GM12873 (cell line): ENCODE measurements around the gene RNF10.

ENCODE experiments used
- CTCF ChIP-seq: IDR thresholded peaks from 2 replicates; pipeline ENCODE4 v1.5.1; 2012; ENCODE audit warnings: low read depth, mild to moderate bottlenecking, moderate library complexity, low read length, control low read depth; ENCODE audit not compliant: insufficient read depth; ENCODE audit errors: missing control alignments

Gene RNF10

DNA sequence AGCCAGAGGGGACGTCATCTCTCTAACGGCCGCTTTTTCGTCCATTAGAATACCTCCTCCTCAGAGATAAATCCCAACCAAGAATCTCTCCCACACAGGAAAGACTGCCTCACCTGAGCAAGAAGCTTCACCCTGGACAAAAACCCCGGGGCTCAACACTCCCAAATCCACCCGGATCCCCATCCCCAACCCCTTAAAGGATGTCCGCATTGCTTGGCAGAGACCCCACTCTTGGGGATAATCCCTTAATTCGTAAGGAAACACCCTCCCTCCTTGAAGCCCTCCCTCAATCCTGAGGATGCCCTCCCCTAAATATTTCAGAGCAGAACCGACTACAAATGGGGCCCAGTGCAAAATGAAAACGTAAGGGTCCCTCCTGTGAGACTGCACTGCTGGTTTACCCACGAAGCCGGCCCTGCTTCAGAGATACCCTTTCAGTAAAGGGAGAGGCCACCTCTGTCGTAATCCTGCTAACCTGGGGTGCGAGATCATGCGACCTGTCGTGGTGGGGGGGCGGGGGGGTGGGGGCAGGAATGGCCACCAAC, 38.9 kb upstream of the RNF10 start:
- no peak for TF ChIP-seq CTCF

DNA sequence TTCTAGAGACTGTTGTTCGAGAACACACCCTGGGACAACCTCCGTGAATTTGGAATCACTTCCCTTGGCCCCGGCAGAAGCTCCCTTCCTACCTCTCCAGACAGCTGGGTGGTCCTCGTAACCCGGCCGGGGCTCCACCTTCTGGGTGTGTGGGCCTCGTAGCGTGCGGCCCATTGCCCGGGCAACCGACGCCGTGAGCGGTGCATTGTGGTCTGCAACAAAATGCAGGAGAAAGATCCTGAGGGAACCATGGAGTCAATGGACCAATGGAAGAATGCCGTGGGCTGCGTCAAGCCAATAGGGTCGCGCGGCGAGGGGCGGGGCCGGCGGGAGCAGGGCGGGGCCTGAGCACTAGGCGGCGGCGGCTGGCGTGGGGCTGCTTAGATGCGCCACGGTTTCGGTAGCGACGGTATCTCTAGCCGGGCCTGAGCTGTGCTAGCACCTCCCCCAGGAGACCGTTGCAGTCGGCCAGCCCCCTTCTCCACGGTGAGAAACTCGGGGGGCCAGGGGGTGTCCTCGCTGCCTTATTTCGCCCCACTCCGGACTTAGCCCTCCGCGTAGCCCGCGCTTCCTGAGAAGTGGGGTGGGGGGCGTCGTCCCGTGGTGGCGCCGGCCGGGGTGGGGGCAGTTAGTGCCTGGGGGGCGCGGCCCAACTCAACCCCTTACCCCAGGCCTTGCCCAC, 38.3 kb upstream of the RNF10 start, which contains the start of gene DYNLL1:
TSS of gene DYNLL1 (plus strand) at position 383 of the 682 bp plus-strand sequence. CDS start 309 bp downstream, outside the sequence.
- TF ChIP-seq CTCF: no peak

GRCh38 chr12:120496413-120497340, 37.5 kb upstream of the RNF10 start:
- TF ChIP-seq CTCF: peak; percentile 24

DNA sequence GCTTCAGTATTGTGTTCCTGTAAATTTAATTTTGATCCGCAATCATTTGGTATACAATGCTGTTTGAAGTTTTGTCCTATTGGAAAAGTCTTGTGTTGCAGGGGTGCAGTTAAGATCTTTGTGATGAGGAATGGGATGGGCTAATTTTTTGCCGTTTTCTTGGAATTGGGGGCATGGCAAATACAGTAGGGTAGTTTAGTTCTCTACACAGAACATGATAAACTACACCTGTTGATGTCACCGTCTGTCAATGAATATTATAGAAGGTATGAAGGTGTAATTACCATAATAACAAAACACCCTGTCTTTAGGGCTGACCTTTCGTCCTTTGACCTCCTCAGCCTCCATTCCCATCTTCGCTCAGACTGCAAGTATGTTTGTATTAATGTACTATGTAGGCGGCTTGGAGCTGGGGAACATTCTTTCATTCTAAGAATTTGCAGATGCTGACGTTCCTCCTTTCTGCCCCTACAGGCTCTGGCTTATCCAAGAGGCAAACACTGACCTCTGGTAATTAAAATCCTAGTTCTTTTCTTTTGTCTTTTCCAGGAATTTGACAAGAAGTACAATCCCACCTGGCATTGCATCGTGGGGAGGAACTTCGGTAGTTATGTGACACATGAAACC, 36.5 kb upstream of the RNF10 start:
- no peak for TF ChIP-seq CTCF

- TF ChIP-seq CTCF: no peak
Observed at GRCh38 chr12:120498870-120499515, 35.2 kb upstream of the RNF10 start.

DNA sequence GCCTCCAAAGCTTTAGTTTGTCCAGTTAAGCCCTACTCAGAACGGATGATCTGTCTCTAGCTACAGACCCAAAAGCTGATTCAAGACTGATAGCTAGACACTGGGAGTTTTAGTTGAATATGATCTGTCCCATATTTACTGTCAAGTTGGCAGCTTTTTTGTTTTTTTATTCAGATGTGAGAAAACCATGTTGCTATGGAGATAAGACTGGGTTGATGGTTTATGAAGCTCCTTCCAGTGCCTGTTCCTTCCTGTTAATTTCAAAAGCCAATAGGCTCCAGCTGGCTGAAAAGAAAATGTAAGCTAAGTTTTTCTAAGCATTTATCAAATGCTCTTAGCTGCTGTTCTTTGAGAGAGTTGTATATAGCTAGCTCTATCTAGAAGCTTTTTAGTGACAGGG, 33.6 kb upstream of the RNF10 start:
- no peak for TF ChIP-seq CTCF
